ENCODE data around the gene MAPK8IP1.

The MAPK8IP1 gene

GRCh38 chr11:45942381-45942780, 56.9 kb downstream of the MAPK8IP1 start:
- DNase-seq (ENCODE audit: low read depth in 2 of 2): no peak

DNA sequence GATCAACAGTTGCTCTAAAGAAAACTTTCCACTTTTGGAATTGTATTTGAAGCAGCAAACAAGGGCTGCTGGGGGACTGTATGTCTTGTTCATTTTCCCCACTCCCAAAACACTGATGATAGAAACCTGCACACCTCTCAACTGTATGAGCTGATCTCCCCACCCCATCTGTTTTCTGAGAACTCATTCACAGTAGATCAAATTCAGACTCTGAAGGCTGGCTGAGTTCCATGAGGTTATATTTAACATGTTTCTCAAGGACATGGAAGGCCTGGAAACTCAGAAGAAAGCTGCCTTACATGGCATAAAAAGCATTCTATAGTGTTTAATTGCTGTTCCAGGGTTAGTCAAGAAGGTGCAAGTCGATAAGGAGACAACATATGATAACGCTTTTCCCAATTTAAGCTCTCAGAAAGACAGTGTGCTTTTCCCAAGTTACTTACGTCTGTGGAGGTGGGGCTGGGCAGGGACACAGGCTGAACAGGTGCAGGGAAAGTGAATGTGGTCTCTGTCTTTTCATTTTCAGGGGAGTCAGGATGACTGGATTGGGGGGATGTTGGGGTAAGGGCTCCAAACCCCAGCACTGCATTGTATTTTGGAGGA, 60.0 kb downstream of the MAPK8IP1 start:
- DNase-seq (ENCODE audit: low read depth in 2 of 2): no peak

GRCh38 chr11:45947885-45948284, 62.4 kb downstream of the MAPK8IP1 start:
- DNase-seq (ENCODE audit: low read depth in 2 of 2): no peak

DNA sequence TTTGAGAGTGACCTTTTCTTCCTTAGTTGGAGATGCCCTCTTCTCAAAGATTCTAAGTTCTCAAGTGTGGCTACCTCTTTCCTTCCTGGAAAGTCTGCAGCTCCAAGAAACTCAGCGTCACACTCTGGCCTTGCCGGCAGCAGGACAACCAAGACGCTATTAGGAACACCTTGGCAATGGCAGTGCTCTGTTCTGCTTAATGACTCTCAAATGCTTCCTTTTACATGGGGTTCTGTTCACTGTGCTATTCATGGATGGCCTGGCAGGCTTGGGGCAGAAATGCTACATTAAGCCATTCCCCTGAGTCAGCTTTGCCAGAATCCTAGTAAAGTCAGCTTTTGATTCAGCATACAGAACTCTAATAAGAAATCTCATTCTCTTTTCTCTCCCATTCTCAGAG, 62.9 kb downstream of the MAPK8IP1 start:
- no peak for DNase-seq (ENCODE audit: low read depth in 2 of 2)

GRCh38 chr11:45949992-45950407, 64.5 kb downstream of the MAPK8IP1 start:
- DNase-seq (ENCODE audit: low read depth in 2 of 2): no peak
